Gastroesophageal sphincter (tissue), 3 donors: Measurements from ENCODE around the gene APBA2.

ENCODE experiments used
- CTCF ChIP-seq, 4 experiments: fragments of 200-600 bp in 2 of 4; fragments of 450-650 bp in 2 of 4; sonication (generic) in 1 of 4; IDR thresholded peaks; one replicate each; pipeline ENCODE4 v1.5.1; 2017 to 2019; ENCODE audit warnings: antibody characterized with exemption in 4 of 4, mild to moderate bottlenecking in 2 of 4, moderate library complexity in 2 of 4
- EP300 ChIP-seq: sonication (generic); formaldehyde crosslinking; IDR thresholded peaks from one replicate; pipeline ENCODE4 v1.6.1; 2017; ENCODE audit warnings: antibody characterized with exemption, mild to moderate bottlenecking

GRCh38 chr15:29083161-29083560 is 197.4 kb downstream of the APBA2 start:
- no peak for TF ChIP-seq EP300
- TF ChIP-seq CTCF (IDR thresholded peaks at IDR 0.05) = no peak
